Endothelial cell of umbilical vein (primary cell): ENCODE measurements around the gene LSR. TPM values are rescaled to one million over a fixed set of nuclear protein-coding genes. Genes with fewer than 3 reads are reported as not detected.

ENCODE experiments used
- BruUV-seq: library from RNA; stranded (reverse); fragments of 400-500 nt; replicated peaks from 2 replicates; lab custom pipeline; 2021; lab: Mats Ljungman, UMichigan
- CTCF ChIA-PET: fragments of 300-600, 350-600 bp; sonication (Branson Sonifier 250); formaldehyde crosslinking; loops from one replicate; lab custom pipeline; 2021; ENCODE audit warnings: antibody characterized with exemption, inconsistent platforms; lab: Charles Lee
- POLR2A ChIA-PET: fragments of 300-600, 350-600 bp; sonication (Branson Sonifier 250); formaldehyde crosslinking; loops from one replicate; lab custom pipeline; 2021; ENCODE audit warnings: antibody characterized with exemption, inconsistent platforms; lab: Charles Lee
- DNase-seq: peaks from one replicate; pipeline ENCODE4 v3.0.0-alpha.2; 2011; ENCODE audit warnings: low read depth, low spot score
- FAIRE-seq: peaks from 2 replicates; lab custom pipeline; 2011; peaks lifted over from hg19 to GRCh38; lab: Jason Lieb, UNC
- H2AFZ ChIP-seq: 2 replicates; pipeline ENCODE4 v1.6.0; 2012; ENCODE audit warnings: low read depth, low read length, control low read depth, inconsistent platforms
- H3K27ac ChIP-seq: 2 replicates; pipeline ENCODE4 v1.5.1; 2011; ENCODE audit warnings: low read depth, mild to moderate bottlenecking, control low read depth, low read length, moderate library complexity; ENCODE audit not compliant: insufficient read depth
- H3K27me3 ChIP-seq, 2 experiments: 2 replicates each; pipeline versions ENCODE4 v1.6.0 to v1.6.1; 2011; ENCODE audit warnings: low read length in 2 of 2, mixed read lengths in 1 of 2; ENCODE audit not compliant: control insufficient read depth in 2 of 2, insufficient read depth in 2 of 2
- H3K36me3 ChIP-seq, 2 experiments: 2 replicates in 1 of 2; 3 replicates in 1 of 2; pipeline ENCODE4 v1.5.1; 2011; ENCODE audit warnings: low read length in 2 of 2, mild to moderate bottlenecking in 1 of 2, moderate library complexity in 1 of 2; ENCODE audit not compliant: control insufficient read depth in 2 of 2, insufficient read depth in 2 of 2; ENCODE audit errors: extremely low read depth in 1 of 2
- H3K4me1 ChIP-seq: 3 replicates; pipeline ENCODE4 v1.5.1; 2011; ENCODE audit warnings: mild to moderate bottlenecking, low read length; ENCODE audit not compliant: control insufficient read depth, insufficient read depth; ENCODE audit errors: extremely low read depth
- H3K4me2 ChIP-seq: 2 replicates; pipeline ENCODE4 v1.6.1; 2011; ENCODE audit warnings: low read length, control low read depth, mixed read lengths; ENCODE audit not compliant: insufficient read depth
- H3K4me3 ChIP-seq, 3 experiments: fragments of 200-600 bp in 1 of 3; sonication (generic), shearing (Covaris generic) in 1 of 3; replicated peaks in 1 of 3; 2 replicates each; pipeline ENCODE4 v1.5.1; 2011 to 2016; ENCODE audit warnings: control low read depth in 3 of 3, low read length in 3 of 3, mild to moderate bottlenecking in 2 of 3, inconsistent platforms in 1 of 3, low read depth in 1 of 3, moderate library complexity in 1 of 3; ENCODE audit not compliant: insufficient read depth in 1 of 3
- H3K79me2 ChIP-seq: 2 replicates; pipeline ENCODE4 v1.6.0; 2012; ENCODE audit warnings: low read length, inconsistent platforms; ENCODE audit not compliant: control insufficient read depth, insufficient read depth
- H3K9ac ChIP-seq: replicated peaks from 2 replicates; pipeline ENCODE3; 2011; ENCODE audit warnings: low read length, control low read depth; ENCODE audit not compliant: insufficient read depth; ENCODE audit errors: extremely low read depth
- H3K9me1 ChIP-seq: replicated peaks from 3 replicates; pipeline ENCODE4 v1.6.0; 2011; ENCODE audit warnings: mild to moderate bottlenecking, low read length; ENCODE audit not compliant: control insufficient read depth, insufficient read depth; ENCODE audit errors: extremely low read depth
- H3K9me3 ChIP-seq: replicated peaks from 2 replicates; pipeline ENCODE4 v1.5.1; 2012; ENCODE audit warnings: low read length, inconsistent platforms; ENCODE audit not compliant: control insufficient read depth, insufficient read depth
- H4K20me1 ChIP-seq: replicated peaks from 2 replicates; pipeline ENCODE3; 2011; ENCODE audit warnings: mild to moderate bottlenecking, low read length; ENCODE audit not compliant: control insufficient read depth, insufficient read depth; ENCODE audit errors: extremely low read depth
- CTCF ChIP-seq, 2 donors: IDR thresholded peaks; 1 replicate in 1 of 2; 2 replicates in 1 of 2; pipeline ENCODE4 v1.5.1; 2011; ENCODE audit warnings: low read length in 2 of 2, mild to moderate bottlenecking in 2 of 2, moderate library complexity in 2 of 2, control low read depth in 1 of 2, inconsistent platforms in 1 of 2, low read depth in 1 of 2; ENCODE audit not compliant: insufficient read depth in 1 of 2; ENCODE audit errors: extremely low read depth in 1 of 2
- FOS ChIP-seq: IDR thresholded peaks from 2 replicates; pipeline ENCODE4 v1.6.1; 2011; ENCODE audit warnings: mild to moderate bottlenecking, low read length, moderate library complexity, borderline replicate concordance; ENCODE audit not compliant: insufficient read depth
- GATA2 ChIP-seq: IDR thresholded peaks from 2 replicates; pipeline ENCODE4 v1.7.0; 2011; ENCODE audit warnings: low read depth, mild to moderate bottlenecking, moderate library complexity, mixed read lengths, low read length; ENCODE audit not compliant: insufficient read length, insufficient read depth
- MAX ChIP-seq: IDR thresholded peaks from 2 replicates; pipeline ENCODE4 v1.6.1; 2011; ENCODE audit not compliant: insufficient read depth, insufficient read length
- MYC ChIP-seq: IDR thresholded peaks from one replicate; pipeline ENCODE4 v1.6.1; 2011; ENCODE audit warnings: mild to moderate bottlenecking, low read depth, low read length
- POLR2A ChIP-seq: IDR thresholded peaks from 2 replicates; pipeline ENCODE4 v1.6.1; 2012; ENCODE audit warnings: low read depth, mild to moderate bottlenecking, control low read depth, low read length
- POLR2AphosphoS5 ChIP-seq: IDR thresholded peaks from 2 replicates; pipeline ENCODE4 v1.6.1; 2012; ENCODE audit warnings: low read depth, mild to moderate bottlenecking, control low read depth, low read length, moderate library complexity; ENCODE audit not compliant: insufficient read depth
- dilution Hi-C: fragments of 300-500 bp; cut with MboI; formaldehyde crosslinking; loops from one replicate; pipeline ENCODE4 v1.15.0; 2019; ENCODE audit warnings: low sequenced_read_pairs; ENCODE audit not compliant: extremely low pct_ligation_motif_present
- intact Hi-C: fragments of 100-400 bp; cut with micrococcal nuclease; formaldehyde crosslinking; loops from one replicate; pipeline ENCODE4 v1.10.0; 2022
- polyA plus RNA-seq, 4 experiments: library from polyadenylated mRNA; depleted of rRNA in 3 of 4; stranded (reverse) in 3 of 4; unstranded in 1 of 4; fragments of >200 nt; gene quantifications; 2 replicates each; pipeline versions ENCODE4 v1.2.1 to v1.2.3, GENCODE V29; 2011 to 2012; ENCODE audit warnings: missing spikeins in 1 of 4
- total RNA-seq: library from RNA; stranded (reverse); gene quantifications from 2 replicates; pipeline ENCODE4 v1.2.3, GENCODE V29; 2021

Gene LSR
- total and polyA plus RNA-seq, 2 donors (not counting 3 experiments of a cell fraction or from before 2014, with no cell fraction given) = 0.76 to 1.0 TPM

- Histone ChIP-seq H3K4me1 (no peaks in the 10 kb centered on the region), H3K9me1 (no peaks in the 10 kb centered on the region), H3K4me3 (no peak overlapping the region), H3K9ac (no peak overlapping the region), H3K79me2 (no peaks in the 10 kb centered on the region), H2AFZ (no peak overlapping the region), H3K36me3 (no peaks in the 10 kb centered on the region), H3K27ac (no peak overlapping the region), H3K9me3 (no peaks in the 10 kb centered on the region), H4K20me1 (no peaks in the 10 kb centered on the region), H3K4me2 (no peak overlapping the region), H3K27me3 (peaks cover 0 to 2% of the 10 kb centered on the region in 2 experiments)
- dilution Hi-C loops (no loop called here), intact Hi-C loops (no loop called here)
- no TSS peak for BruUV-seq
- TF ChIP-seq MAX = no peak
- TF ChIP-seq POLR2AphosphoS5 = no peak
- TF ChIP-seq MYC = no peak
- TF ChIP-seq FOS = no peak
- no peak for TF ChIP-seq POLR2A
- TF ChIP-seq GATA2 = no peak
- no peak for TF ChIP-seq CTCF (IDR thresholded peaks at IDR 0.05; ENCODE audit: extremely low read depth in 1 of 2, insufficient read depth in 1 of 2, low read depth in 1 of 2, low read length in 2 of 2)
- DNase-seq = no peak
- POLR2A ChIA-PET = no interaction called here
- CTCF ChIA-PET = interaction anchor here (1.0 kb wide), 1 partner anchor 32 kb away, joined by 3 read pairs; no protein-coding TSS in a partner anchor
- no peak for FAIRE-seq
Measured at GRCh38 chr19:35223084-35223790, 25.6 kb upstream of the LSR start.
